ENCODE measurements around the gene PRSS56.

GRCh38 chr2:232483923-232484627 is 36.1 kb upstream of the PRSS56 start:
- TF ChIP-seq CTCF (IDR thresholded peaks at IDR 0.05) (no peak), POLR2A (IDR thresholded peaks at IDR 0.05) (no peak), EP300 (IDR thresholded peaks at IDR 0.05) (no peak)

All from ovary (tissue), 3 donors.